GM18511 (cell line): ENCODE data around the gene PLA2G5.

Source experiments
- ATAC-seq: cut with Tn5 transposase; IDR thresholded peaks from one replicate; pipeline ENCODE4 v1.9.1; 2021; ENCODE audit warnings: mild to moderate bottlenecking, moderate library complexity; ENCODE audit not compliant: unreplicated experiment

Gene PLA2G5

DNA sequence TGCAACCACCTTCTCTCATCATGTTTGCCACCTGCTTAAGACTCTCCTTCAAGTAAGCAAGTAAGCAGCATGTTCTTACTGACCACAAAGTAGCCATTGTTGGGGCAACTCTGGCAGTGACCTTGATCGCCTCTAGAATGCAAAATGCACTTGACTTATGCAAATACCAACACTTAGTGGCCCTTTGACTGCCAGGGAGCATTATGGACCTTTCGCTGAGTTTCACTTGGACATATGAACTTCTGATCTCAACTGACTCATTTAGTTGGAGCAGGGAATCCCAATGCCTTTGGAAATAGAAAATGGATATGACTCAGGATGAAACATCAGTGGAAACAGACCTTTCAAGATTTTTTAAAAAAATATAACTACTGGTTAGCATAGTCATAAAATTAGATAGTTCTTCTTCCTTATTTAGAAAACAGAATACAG, 6.1 kb upstream of the PLA2G5 start:
- no peak for ATAC-seq

DNA sequence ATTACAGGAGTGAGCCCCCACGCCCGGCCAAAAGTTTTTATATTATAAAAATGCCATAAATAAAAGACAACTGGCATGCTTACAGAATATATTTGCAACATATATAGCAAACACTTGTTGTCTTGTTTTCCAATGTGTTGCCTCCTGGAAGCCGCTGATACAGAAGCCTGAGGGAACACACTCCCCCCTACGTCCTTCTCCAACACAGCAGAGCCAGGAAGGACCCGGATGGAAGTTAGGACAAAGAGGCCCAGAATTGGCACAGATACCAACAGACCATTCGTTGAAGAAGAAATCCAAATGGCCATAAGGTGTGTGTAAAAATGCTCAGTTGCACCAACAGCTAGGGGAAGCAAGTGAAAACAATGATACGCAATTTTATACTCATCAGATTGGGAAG, 1.3 kb upstream of the PLA2G5 start:
- no peak for ATAC-seq

DNA sequence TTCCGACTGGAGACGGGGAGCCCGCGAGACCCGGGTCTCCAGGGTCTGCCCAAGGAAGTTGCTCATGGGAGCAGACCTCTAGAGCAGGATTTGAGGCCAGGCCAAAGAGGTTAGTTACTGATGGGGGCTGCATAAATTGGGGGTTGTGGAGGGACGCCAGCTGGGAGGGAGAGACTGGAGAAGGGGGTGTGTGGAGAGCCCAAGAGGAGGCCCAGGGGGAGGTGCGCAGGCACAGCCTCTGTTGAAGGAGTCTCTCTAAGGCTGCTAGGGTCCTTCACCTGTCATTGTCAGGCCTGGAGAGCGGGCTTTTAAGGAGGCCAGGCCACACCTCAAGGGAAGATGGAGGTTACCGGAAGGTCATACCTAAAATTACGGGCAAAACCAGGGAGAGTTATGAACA, 363 bp downstream of the PLA2G5 start:
- ATAC-seq: no peak

DNA sequence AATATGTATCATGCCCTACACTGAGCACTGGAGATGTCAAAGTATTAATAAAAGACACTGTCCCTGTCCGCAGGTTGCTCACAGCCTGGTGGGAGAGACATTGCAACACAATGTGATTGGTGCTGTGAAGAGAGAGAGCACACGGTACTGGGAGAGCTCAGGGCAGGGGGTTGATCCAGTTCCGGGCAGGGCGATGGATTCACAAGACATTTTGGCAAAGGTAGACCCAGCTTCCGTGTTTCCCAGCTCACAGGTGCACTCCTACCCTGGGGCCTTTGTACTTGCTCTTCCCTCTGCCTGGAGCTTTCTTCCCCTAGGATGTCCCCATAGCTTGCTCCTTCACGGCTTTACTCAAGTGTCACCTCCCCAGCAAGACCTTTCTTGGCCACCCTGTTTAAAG, 1.4 kb downstream of the PLA2G5 start:
- ATAC-seq: no peak

- no peak for ATAC-seq
Observed at GRCh38 chr1:20072771-20073170, 2.8 kb downstream of the PLA2G5 start.

DNA sequence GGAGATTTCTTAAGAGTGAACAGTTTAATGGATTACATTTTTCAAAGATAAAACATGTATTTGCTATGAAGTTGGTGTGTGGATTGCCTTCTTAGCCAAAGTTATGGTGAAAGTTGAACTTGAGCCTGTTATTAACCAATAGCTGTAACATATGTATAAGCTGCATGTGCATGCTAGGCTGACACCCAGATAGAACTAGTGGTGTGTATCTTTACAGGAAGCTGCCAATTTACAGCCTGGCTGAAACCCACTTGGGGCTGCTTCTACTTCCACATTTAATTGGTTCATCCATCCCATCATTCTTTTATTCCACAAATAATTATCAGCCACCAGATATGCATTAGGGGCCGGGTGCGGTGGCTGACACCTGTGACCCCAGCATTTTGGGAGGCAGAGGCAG, 3.3 kb downstream of the PLA2G5 start:
- no peak for ATAC-seq

GRCh38 chr1:20074055-20074724, 4.2 kb downstream of the PLA2G5 start:
- ATAC-seq: no peak

GRCh38 chr1:20074725-20075171, 4.8 kb downstream of the PLA2G5 start:
- no peak for ATAC-seq

- no peak for ATAC-seq
Observed at GRCh38 chr1:20075345-20075744, 5.4 kb downstream of the PLA2G5 start.

- no peak for ATAC-seq
Observed at GRCh38 chr1:20076223-20076622, 6.2 kb downstream of the PLA2G5 start.

- ATAC-seq: no peak
Observed at GRCh38 chr1:20076710-20077461, 6.9 kb downstream of the PLA2G5 start.

- no peak for ATAC-seq
Observed at GRCh38 chr1:20078171-20078651, 8.2 kb downstream of the PLA2G5 start.

GRCh38 chr1:20078711-20079110, 8.7 kb downstream of the PLA2G5 start:
- no peak for ATAC-seq

GRCh38 chr1:20079661-20080305, 9.8 kb downstream of the PLA2G5 start:
- no peak for ATAC-seq

DNA sequence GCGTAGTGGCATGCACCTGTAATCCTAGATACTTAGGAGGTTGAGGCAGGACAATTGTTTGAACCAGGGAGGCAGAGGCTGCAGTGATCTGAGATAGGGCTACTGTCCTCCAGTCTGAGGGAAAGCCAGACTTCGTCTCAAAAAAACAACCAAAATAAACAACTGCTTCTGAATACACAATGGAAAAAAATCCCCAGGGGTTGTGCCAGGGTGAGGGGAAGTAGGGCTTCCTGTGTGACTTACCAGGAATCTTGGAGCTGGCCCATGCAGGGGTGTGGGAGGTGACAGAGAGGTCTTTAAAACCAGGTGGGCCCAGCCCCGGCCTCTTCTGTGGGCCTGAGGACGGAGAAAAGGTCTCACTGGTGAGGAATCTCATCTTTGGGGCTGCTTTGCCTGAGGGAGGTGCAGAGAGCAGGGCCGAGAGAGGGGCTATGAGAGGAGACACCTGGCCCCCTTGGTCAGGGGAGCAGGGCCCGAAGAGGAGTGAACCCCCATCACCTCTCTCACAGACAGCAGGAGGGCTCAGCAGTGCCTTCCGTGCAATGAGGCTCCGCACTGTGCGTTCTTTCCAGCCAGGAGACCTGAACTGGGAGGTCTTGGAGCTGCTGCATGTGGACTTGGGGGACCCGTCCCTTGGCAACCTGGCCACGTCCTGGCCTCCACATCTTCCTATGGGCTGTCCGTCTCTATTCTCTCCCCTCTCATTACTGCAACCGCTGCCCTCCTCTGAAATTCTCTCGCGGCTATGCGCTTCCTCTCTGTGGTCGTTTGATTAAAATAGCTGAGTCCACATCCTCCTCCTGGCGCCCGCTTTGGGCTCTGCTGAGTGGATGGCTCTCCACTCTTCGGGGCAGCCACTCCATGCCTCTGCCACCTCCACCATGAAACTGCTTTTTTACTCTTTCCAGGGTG, 10.7 kb downstream of the PLA2G5 start:
- peak; percentile 71 for ATAC-seq

- peak; percentile 16 for ATAC-seq
Observed at GRCh38 chr1:20081353-20081810, 11.4 kb downstream of the PLA2G5 start.

GRCh38 chr1:20082772-20083171, 12.8 kb downstream of the PLA2G5 start:
- no peak for ATAC-seq

GRCh38 chr1:20083178-20083944, 13.4 kb downstream of the PLA2G5 start:
- ATAC-seq: no peak

DNA sequence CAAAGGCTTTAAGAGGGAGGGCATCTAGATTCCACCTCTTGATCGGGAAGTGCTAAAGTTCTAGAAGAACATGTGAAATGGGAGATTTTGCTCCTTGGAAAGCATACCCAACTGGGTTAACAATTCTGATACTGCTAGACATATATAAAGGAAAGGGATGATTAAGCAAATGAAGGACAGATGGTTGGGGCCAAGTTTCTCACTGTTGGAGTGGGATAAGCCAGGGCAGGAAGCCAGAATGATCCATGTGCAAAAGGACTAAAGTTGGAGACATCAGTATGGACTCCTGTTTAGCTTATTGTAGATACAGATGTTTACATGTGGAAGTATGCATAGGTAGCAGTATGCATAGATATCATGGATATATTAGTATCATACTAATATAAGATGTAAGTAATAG, 16.8 kb downstream of the PLA2G5 start:
- no peak for ATAC-seq

GRCh38 chr1:20087668-20088067, 17.7 kb downstream of the PLA2G5 start:
- ATAC-seq: no peak
